ENCODE measurements around the gene CNTN1. TPM values are rescaled to one million over a fixed set of nuclear protein-coding genes. Genes with fewer than 3 reads are reported as not detected.

CNTN1 gene
- not detected for total RNA-seq

DNA sequence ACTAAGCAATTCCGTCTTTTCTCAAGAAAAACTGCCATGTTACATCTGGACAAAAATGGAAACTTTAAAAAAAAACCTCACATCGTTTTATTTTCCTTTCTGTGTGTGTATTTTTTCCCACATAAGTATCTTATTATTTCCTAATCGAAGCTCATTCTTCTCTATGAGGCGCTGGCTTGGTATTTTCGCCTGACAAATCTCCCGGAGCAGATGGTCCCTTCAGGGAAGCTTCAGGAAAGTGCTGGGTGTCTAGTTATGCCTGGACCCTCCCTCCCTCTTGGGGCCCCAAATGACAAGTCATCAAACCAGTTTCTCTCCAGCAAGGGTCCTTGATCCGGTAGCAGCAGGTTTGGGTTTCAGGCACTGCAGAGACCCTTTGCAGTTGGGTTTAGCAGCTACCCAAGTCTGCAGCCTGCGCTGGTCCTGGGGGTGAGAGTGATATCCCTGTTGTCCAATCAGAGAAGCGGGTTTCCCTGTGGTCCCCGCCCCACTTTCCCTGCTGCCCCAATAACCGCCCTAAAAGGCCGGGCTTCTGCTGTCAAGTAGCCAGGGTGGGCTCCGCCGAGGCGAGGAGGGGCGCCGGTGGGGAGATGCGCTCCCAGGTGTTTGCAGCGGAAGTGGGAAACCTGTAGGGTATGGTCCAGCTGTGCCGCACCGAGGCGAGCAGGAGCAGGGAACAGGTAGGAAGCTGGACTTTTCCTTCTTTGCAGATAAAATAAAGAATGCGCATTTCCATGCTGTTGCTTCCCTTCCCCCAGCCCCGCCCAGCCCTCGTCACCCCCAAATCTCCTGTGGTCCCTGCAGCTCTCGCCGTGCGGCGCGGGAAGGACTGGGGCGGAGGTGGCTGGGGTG lies at the start of gene CNTN1:
Gene CNTN1, plus strand, starts transcription at position 527 of the 852 bp plus-strand sequence.
- Mint-ChIP-seq H3K9me3 (peaks cover 0 to 2% of the 10 kb centered on the region in 2 donors), H3K4me1 (ENCODE audit: low read depth) (no peaks in the 10 kb centered on the region), H3K4me3 (peak within 1 kb of the TSS in 1 of 2 donors; percentile 27), H3K36me3 (ENCODE audit: insufficient read depth in 2 of 2) (no peaks in the 10 kb centered on the region), H3K27me3 (ENCODE audit: low read depth) (peaks cover 10% of the 10 kb centered on the region), H3K27ac (no peak within 1 kb of the TSS)
- no peak for DNase-seq
- no peak for ATAC-seq (replicated peaks in 1 of 2)

DNA sequence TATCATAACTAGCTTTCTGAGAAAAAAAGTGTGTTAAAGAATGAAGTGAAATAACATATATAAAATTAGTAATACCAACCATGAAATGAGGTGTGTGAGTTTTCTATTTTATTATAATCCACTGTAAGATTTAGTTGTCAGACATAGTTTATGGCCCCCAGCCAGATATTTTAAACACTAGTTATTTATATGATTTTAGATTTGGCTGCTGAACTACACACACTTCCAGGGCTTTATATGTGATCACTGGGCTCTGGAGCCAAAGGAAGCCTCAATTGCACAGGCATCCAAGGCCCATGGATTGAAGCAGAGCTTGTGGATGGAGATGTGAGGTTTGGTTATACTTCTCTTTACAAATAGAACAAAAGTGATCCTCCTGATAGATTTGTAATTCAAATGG lies 48.7 kb upstream of the CNTN1 start:
- H3K9me3 Mint-ChIP-seq: peaks cover 4 to 10% of the 10 kb centered on the region in 2 donors
- H3K27ac Mint-ChIP-seq: no peak overlapping the region
- no peak for ATAC-seq (replicated peaks in 1 of 2)
- DNase-seq: no peak
- no peak overlapping the region for H3K4me3 Mint-ChIP-seq
- H3K27me3 Mint-ChIP-seq (ENCODE audit: low read depth): no peaks in the 10 kb centered on the region
- peaks cover 2% of the 10 kb centered on the region in 2 donors for H3K36me3 Mint-ChIP-seq (ENCODE audit: insufficient read depth in 2 of 2)
- H3K4me1 Mint-ChIP-seq (ENCODE audit: low read depth): no peaks in the 10 kb centered on the region

DNA sequence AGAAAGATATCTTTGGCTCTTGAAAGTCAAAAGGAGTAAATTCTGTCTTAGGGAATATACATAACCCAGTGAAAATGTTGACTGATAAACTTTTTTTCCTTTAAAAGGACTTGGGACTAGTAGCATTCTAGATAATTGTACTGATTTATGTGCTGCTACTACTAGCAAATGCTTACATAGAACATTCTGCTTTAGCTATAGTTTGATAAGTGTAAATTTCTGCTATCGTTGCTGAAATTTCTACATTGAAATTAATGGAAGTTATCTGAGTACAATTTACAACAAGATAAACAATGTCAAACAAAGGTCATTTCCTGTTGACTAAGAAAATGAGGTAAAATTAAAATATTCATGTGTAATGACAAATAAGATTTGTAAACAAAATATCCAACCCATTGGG lies 48.3 kb upstream of the CNTN1 start:
- ATAC-seq (replicated peaks in 1 of 2): no peak
- no peak for DNase-seq
- Mint-ChIP-seq H3K4me1 (ENCODE audit: low read depth) (no peaks in the 10 kb centered on the region), H3K9me3 (peaks cover 1 to 9% of the 10 kb centered on the region in 2 donors), H3K27ac (no peak overlapping the region), H3K36me3 (ENCODE audit: insufficient read depth in 2 of 2) (peaks cover 2% of the 10 kb centered on the region in 2 donors), H3K4me3 (no peak overlapping the region), H3K27me3 (ENCODE audit: low read depth) (no peaks in the 10 kb centered on the region)

DNA sequence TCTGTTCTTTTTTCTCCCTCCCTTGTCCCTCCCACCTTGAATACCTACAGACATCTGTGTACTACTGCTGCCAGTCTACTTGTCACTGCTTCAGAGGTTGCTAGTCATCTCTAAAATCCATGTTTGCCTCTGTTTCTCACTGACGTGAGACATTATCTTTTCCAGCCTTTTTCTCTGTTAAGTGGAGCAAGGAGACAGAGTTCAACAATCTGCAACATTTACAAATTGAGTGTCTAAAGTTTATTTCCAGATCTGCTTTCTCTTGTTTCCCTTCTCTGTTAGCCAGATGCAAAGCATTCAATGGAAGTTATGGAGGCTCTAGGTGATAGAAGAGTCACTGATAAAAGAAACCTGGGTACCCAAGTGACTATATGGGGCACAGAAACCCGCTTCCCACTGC lies 47.5 kb upstream of the CNTN1 start:
- Mint-ChIP-seq H3K4me1 (ENCODE audit: low read depth) (no peaks in the 10 kb centered on the region), H3K9me3 (peaks cover 0 to 7% of the 10 kb centered on the region in 2 donors), H3K4me3 (no peak overlapping the region), H3K27ac (no peak overlapping the region), H3K36me3 (ENCODE audit: insufficient read depth in 2 of 2) (peaks cover 2% of the 10 kb centered on the region in 2 donors), H3K27me3 (ENCODE audit: low read depth) (no peaks in the 10 kb centered on the region)
- no peak for DNase-seq
- ATAC-seq (replicated peaks in 1 of 2): no peak

DNA sequence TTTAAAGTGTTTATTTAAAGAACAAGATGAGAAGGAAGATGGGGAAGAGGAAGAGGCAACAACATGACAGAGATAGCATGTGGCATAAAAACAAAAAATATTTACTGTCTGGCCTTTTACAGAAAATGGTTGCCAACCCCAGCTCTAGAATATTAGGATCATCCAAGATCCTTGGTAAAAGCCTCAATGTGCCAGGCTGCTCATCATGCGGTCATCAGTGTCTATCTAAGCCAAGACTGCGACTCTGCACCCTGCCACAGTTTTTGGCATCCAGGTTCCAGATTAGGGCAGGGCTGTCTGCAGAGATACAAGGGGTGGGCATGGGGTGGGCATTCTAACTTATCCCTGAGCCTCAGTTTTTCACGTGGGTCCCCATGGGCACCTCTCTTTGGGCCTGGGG lies 46.9 kb upstream of the CNTN1 start:
- H3K27me3 Mint-ChIP-seq (ENCODE audit: low read depth): no peaks in the 10 kb centered on the region
- no peak for ATAC-seq (replicated peaks in 1 of 2)
- H3K36me3 Mint-ChIP-seq (ENCODE audit: insufficient read depth in 2 of 2): peaks cover 2% of the 10 kb centered on the region in 2 donors
- H3K4me3 Mint-ChIP-seq: no peak overlapping the region
- no peak overlapping the region for H3K27ac Mint-ChIP-seq
- peaks cover 0 to 6% of the 10 kb centered on the region in 2 donors for H3K9me3 Mint-ChIP-seq
- no peaks in the 10 kb centered on the region for H3K4me1 Mint-ChIP-seq (ENCODE audit: low read depth)
- DNase-seq: no peak

DNA sequence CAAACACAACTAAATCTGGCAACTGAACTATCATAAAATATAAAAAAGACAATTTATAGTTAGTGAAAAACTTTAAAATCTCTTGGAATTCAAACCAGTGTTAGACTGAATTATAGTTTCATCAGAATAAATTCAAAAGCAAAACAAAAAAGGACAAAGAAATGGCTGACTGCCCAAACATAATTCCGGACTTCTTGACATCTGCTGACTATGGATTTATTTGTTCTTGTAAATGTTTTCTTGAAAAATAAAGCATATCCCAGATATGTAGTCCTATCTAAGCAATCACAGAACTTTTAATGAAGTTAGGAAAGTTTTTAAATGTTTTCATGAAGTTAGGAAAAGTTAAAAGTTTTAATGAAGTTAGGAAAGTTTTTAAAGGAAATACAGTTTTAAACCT lies 45.8 kb upstream of the CNTN1 start:
- Mint-ChIP-seq H3K36me3 (ENCODE audit: insufficient read depth in 2 of 2) (no peaks in the 10 kb centered on the region), H3K27ac (no peak overlapping the region), H3K4me3 (no peak overlapping the region), H3K9me3 (peaks cover 0 to 4% of the 10 kb centered on the region in 2 donors), H3K4me1 (ENCODE audit: low read depth) (no peaks in the 10 kb centered on the region), H3K27me3 (ENCODE audit: low read depth) (no peaks in the 10 kb centered on the region)
- no peak for ATAC-seq (replicated peaks in 1 of 2)
- no peak for DNase-seq

DNA sequence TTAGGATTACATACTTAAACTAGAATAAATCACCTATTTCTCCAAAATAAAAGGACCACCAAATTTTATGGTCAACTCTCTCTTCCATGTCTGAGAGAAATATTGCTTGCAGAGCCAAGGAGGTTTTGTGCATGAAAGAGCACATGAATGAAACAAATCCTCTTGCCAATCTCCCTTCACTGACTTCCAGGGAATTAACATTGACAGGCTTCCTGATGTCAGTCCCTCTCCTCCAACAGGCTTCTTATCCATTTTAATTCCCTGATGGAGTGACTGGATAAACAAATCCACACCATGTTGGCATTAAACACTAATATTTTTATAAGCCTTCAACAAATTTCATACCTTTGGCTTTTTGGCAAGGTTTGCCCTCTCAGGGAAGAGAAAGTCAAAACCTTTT lies 45.3 kb upstream of the CNTN1 start:
- Mint-ChIP-seq H3K27me3 (ENCODE audit: low read depth) (no peaks in the 10 kb centered on the region), H3K27ac (no peak overlapping the region), H3K4me3 (no peak overlapping the region), H3K9me3 (peaks cover 0 to 3% of the 10 kb centered on the region in 2 donors), H3K4me1 (ENCODE audit: low read depth) (no peaks in the 10 kb centered on the region), H3K36me3 (ENCODE audit: insufficient read depth in 2 of 2) (no peaks in the 10 kb centered on the region)
- no peak for ATAC-seq (replicated peaks in 1 of 2)
- DNase-seq: no peak

DNA sequence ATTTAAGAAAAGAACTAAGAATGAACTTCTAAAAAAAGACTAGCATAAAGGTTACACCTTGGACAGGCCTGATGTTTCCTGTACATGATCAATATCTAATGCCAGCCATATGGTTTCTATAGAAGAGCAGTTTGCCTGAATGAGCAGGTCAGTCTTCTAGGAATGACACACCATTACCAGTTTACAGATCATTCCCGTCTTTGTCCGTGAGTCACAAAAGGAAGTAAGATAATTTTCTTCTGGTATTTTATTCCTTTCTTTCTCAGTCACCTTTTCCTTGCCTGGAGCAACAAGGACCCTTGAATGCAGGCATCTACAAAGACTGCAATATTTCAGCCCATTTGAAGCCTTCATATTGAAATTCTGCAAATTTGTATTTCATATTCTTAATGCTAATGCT lies 44.6 kb upstream of the CNTN1 start:
- no peak overlapping the region for H3K4me3 Mint-ChIP-seq
- DNase-seq: no peak
- no peaks in the 10 kb centered on the region for H3K27me3 Mint-ChIP-seq (ENCODE audit: low read depth)
- no peaks in the 10 kb centered on the region for H3K36me3 Mint-ChIP-seq (ENCODE audit: insufficient read depth in 2 of 2)
- no peaks in the 10 kb centered on the region for H3K4me1 Mint-ChIP-seq (ENCODE audit: low read depth)
- peaks cover 0 to 3% of the 10 kb centered on the region in 2 donors for H3K9me3 Mint-ChIP-seq
- no peak for ATAC-seq (replicated peaks in 1 of 2)
- no peak overlapping the region for H3K27ac Mint-ChIP-seq

DNA sequence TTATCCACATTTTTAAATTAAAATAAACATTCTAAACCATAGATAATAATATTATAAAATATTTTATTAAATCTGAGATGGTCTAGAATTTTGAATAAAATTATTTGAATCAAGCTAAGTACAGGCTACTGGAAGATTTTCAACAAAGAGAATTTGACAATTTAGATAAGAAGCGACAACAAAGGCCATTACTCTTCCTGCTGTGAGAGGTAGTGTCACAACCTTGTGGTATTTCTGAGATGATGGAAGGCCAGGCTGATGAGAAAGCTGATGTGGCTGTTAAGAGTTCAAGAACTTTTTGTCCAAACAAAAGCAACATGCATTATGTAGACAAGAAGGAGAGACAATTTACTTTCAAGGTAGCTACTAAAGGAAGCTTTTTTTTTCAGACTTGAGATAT lies 43.7 kb upstream of the CNTN1 start:
- no peaks in the 10 kb centered on the region for H3K27me3 Mint-ChIP-seq (ENCODE audit: low read depth)
- H3K4me1 Mint-ChIP-seq (ENCODE audit: low read depth): no peaks in the 10 kb centered on the region
- ATAC-seq (replicated peaks in 1 of 2): no peak
- no peak overlapping the region for H3K27ac Mint-ChIP-seq
- DNase-seq: no peak
- peaks cover 0 to 3% of the 10 kb centered on the region in 2 donors for H3K9me3 Mint-ChIP-seq
- no peaks in the 10 kb centered on the region for H3K36me3 Mint-ChIP-seq (ENCODE audit: insufficient read depth in 2 of 2)
- H3K4me3 Mint-ChIP-seq: no peak overlapping the region

DNA sequence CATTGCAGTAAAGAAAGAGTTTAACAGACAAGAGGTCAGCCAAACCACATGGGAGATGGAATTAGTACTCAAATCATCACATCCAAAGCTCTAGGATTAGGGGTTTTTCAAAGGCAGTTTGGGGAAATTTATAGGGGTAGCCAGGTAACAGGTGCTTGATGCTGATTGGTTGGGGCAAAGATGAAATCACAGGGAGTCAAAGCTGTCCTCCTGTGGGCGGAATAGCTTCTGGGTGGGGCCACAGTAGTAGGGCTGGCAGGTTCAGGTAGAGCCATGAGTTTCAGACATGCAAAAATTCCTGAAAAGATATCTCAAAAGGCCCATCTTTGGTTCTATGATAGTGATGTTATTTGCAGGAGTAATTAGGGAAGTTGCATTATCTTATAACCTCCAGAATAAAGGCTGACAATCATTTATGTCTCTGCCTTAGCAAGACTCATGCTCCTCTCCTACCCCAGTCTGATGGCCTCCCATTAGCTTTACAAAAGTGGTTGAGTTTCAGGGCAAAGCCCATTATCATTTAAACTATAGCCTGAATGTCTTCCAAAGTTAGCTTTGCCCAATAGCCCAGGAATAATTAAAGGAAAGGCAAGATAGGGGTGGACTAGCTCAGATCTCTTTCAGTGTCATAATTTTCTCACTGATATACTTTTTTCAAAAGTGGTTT lies 42.1 kb upstream of the CNTN1 start:
- ATAC-seq (replicated peaks in 1 of 2) (no peak), DNase-seq (no peak)
- Mint-ChIP-seq H3K27me3 (ENCODE audit: low read depth) (no peaks in the 10 kb centered on the region), H3K4me3 (no peak overlapping the region), H3K4me1 (ENCODE audit: low read depth) (no peaks in the 10 kb centered on the region), H3K27ac (no peak overlapping the region), H3K36me3 (ENCODE audit: insufficient read depth in 2 of 2) (no peaks in the 10 kb centered on the region), H3K9me3 (peaks cover 0 to 3% of the 10 kb centered on the region in 2 donors)

DNA sequence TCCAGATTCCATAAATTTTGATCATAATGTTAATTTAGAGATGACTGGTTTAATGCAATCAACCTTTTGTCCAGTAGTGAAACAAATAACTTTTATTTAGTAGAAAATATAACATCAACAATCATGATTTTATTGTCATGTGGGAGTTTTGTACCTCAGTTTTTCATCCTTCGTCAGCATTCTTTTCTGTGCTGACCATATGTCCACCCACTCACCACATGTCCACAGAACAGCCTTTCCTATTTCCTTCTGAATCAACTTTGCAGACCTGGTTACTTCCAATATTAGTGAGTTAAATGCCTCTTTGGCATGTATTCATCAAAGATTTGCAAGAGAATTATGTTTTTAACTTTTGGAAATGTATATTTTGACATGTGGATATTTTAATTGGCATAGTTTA lies 36.8 kb upstream of the CNTN1 start:
- H3K4me1 Mint-ChIP-seq (ENCODE audit: low read depth): no peaks in the 10 kb centered on the region
- DNase-seq (no peak), ATAC-seq (replicated peaks in 1 of 2) (no peak)
- H3K9me3 Mint-ChIP-seq: peaks cover 0 to 7% of the 10 kb centered on the region in 2 donors
- H3K4me3 Mint-ChIP-seq: no peak overlapping the region
- no peaks in the 10 kb centered on the region for H3K36me3 Mint-ChIP-seq (ENCODE audit: insufficient read depth in 2 of 2)
- H3K27ac Mint-ChIP-seq: no peak overlapping the region
- H3K27me3 Mint-ChIP-seq (ENCODE audit: low read depth): no peaks in the 10 kb centered on the region

DNA sequence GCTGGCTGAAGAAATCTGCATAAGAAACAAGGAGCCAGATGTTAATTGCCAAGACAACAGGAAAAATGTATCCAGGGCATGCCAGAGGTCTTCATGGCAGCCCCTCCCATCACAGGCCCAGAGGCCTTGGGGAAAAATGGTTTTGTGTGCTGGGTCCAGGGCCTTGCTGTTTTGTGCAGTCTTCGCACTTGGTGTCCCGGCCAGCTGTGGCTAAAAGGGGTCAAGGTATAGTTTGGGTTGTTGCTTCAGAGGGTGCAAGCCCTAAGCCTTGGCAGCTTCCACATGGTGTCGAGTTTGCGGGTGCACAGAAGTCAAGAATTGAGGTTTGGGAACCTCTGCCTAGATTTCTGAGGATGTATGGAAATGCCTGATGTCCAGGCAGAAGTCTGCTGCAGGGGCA lies 29.9 kb upstream of the CNTN1 start:
- Mint-ChIP-seq H3K9me3 (peaks cover 5 to 6% of the 10 kb centered on the region in 2 donors), H3K27ac (no peak overlapping the region), H3K36me3 (ENCODE audit: insufficient read depth in 2 of 2) (no peaks in the 10 kb centered on the region), H3K4me3 (no peak overlapping the region), H3K4me1 (ENCODE audit: low read depth) (no peaks in the 10 kb centered on the region), H3K27me3 (ENCODE audit: low read depth) (no peaks in the 10 kb centered on the region)
- no peak for ATAC-seq (replicated peaks in 1 of 2)
- no peak for DNase-seq

DNA sequence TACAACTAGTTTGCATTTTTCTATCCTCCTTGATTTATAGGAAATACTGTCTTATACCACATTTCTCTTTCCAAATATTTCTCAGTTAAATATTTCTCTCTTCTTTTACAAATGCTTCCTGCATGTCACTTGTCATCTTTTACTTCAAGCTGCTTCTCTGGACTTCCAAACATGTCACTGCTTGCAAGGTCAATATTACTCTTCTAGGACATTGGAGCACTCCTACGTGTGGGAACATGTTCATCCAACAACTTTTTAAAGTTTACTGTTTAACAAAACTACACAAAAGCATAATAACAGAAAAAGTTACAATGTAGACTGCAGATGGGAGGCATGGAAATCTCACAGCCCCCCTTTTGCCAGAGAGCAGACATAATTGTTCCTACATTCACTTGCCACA lies 28.5 kb upstream of the CNTN1 start:
- peaks cover 4 to 6% of the 10 kb centered on the region in 2 donors for H3K9me3 Mint-ChIP-seq
- no peaks in the 10 kb centered on the region for H3K27me3 Mint-ChIP-seq (ENCODE audit: low read depth)
- DNase-seq: no peak
- ATAC-seq (replicated peaks in 1 of 2): no peak
- no peaks in the 10 kb centered on the region for H3K36me3 Mint-ChIP-seq (ENCODE audit: insufficient read depth in 2 of 2)
- H3K4me3 Mint-ChIP-seq: no peak overlapping the region
- no peak overlapping the region for H3K27ac Mint-ChIP-seq
- no peaks in the 10 kb centered on the region for H3K4me1 Mint-ChIP-seq (ENCODE audit: low read depth)
